Adipose tissue (tissue), 3 donors: Measurements from ENCODE around the gene CRTC3. TPM values are rescaled to one million over a fixed set of nuclear protein-coding genes. Genes with fewer than 3 reads are reported as not detected.
"Not testable (repeated sequence)": the region's sequence is repeated elsewhere in the genome, so short reads cannot be mapped to it uniquely, and the experiment has no call there.

Experiments
- H3K27ac ChIP-seq: one replicate; pipeline ENCODE4 v1.5.1; 2013; ENCODE audit warnings: low read depth, low read length
- WGBS, 3 donors: extraction: QIAGEN DNeasy Blood & Tissue Kit; methylation state at CpG; one replicate each; pipeline ENCODE4 v1.1.7; 2013; 5-methylcytosine and 5-hydroxymethylcytosine counted together
- polyA plus RNA-seq, 3 donors: library from polyadenylated mRNA; stranded (reverse); fragments of 200-250 nt; gene quantifications; one replicate each; pipeline ENCODE4 v1.2.3, GENCODE V29; 2013
- donor health status: healthy with polysubstance abuse.
- donor health status: Bipolar disorder and iron deficiency.
- donor health status: healthy.

CRTC3 gene
- polyA plus RNA-seq, 3 donors = 6.4 to 24.0 (median 15.4) TPM

- WGBS, 3 donors = 33 to 77% (median 70%) methylated on average over 1 to 2 of the region's 3 CpGs
These were observed 107.3 kb downstream of the CRTC3 start for GRCh38 chr15:90636993-90637392.

DNA sequence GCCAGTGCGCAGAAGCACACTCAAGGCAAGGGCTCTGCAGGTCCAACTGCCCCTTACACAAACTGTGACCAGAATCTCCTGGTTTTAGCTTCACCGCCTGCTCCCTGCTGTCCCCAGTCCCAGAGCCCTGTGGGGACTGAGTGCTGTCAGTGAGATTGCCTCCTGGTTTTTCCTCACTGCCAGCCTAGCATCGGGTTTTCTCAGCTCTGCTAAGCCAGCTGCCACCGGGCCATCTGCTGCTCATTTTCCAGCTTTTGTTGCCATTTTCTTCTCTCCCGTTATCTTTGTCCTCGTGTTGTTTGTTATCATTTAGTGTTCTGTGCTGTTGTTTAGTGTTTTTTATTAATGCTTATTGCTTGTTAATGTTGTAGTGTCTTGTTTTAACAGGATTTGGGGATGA, 108.0 kb downstream of the CRTC3 start:
- H3K27ac ChIP-seq = no peak overlapping the region
- WGBS, 3 donors = 81 to 87% (median 86%) methylated on average over 6 of the region's 6 CpGs

More at GRCh38 chr15:90636993-90637392, 107.3 kb downstream of the CRTC3 start:
- H3K27ac ChIP-seq = not testable (repeated sequence)

- no peak overlapping the region for H3K27ac ChIP-seq
- 61 to 85% (median 65%) methylated on average over 12 of the region's 12 CpGs for WGBS, 3 donors
These were observed 108.5 kb downstream of the CRTC3 start for GRCh38 chr15:90638201-90638691.

DNA sequence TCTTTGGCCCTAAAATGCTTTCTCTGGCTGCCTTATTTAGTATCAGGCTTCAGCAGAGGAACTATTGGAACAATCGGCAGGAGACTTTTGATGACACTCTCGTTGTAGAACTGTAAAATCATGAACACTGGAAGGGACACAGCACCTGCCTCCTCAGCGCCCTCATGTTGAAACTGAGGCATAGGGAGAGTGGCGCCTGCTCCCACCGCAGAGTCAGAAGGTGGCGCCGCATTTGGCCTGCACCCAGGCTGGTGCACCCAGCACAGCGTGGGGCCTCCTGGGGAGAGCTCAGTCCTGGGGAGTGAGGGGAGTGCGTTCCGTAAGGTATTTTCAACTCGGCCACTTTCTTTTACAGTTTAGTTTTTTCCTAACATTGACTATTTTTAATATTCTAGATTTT, 109.2 kb downstream of the CRTC3 start:
- 90 to 96% (median 95%) methylated on average over 11 of the region's 11 CpGs for WGBS, 3 donors
- H3K27ac ChIP-seq = no peak overlapping the region

- 86 to 91% (median 86%) methylated on average over 8 of the region's 8 CpGs for WGBS, 3 donors
- no peak overlapping the region for H3K27ac ChIP-seq
These were observed 111.1 kb downstream of the CRTC3 start for GRCh38 chr15:90640862-90641261.

GRCh38 chr15:90641581-90642463, 112.1 kb downstream of the CRTC3 start:
- no peak overlapping the region for H3K27ac ChIP-seq
- 86 to 91% (median 87%) methylated on average over 16 of the region's 16 CpGs for WGBS, 3 donors

GRCh38 chr15:90642464-90643300, 113.0 kb downstream of the CRTC3 start:
- WGBS, 3 donors = 88 to 92% (median 91%) methylated on average over 30 of the region's 30 CpGs
- H3K27ac ChIP-seq = no peak overlapping the region

- H3K27ac ChIP-seq = no peak overlapping the region
- 93 to 96% (median 95%) methylated on average over 7 of the region's 7 CpGs for WGBS, 3 donors
These were observed 113.5 kb downstream of the CRTC3 start for GRCh38 chr15:90643301-90643632.

DNA sequence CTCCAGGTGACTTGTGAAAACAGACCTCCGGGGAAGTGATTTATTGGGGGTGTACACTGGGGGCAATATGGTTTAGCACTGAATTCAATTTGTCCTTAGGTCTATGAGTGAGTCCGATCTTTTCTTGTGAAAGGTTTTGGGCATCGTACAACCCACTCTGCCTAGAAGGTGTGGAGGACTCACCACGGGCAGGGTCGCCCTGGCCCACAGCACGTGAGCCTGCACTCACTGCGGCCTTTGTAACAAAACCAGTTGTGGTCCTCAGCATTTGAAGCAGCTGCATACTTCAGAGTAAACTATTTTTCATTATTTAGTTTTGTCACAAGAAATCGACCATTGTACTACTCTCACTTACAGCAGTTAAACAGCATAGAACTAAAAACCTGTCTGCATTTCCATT, 114.8 kb downstream of the CRTC3 start:
- 87 to 92% (median 91%) methylated on average over 8 of the region's 8 CpGs for WGBS, 3 donors
- no peak overlapping the region for H3K27ac ChIP-seq

DNA sequence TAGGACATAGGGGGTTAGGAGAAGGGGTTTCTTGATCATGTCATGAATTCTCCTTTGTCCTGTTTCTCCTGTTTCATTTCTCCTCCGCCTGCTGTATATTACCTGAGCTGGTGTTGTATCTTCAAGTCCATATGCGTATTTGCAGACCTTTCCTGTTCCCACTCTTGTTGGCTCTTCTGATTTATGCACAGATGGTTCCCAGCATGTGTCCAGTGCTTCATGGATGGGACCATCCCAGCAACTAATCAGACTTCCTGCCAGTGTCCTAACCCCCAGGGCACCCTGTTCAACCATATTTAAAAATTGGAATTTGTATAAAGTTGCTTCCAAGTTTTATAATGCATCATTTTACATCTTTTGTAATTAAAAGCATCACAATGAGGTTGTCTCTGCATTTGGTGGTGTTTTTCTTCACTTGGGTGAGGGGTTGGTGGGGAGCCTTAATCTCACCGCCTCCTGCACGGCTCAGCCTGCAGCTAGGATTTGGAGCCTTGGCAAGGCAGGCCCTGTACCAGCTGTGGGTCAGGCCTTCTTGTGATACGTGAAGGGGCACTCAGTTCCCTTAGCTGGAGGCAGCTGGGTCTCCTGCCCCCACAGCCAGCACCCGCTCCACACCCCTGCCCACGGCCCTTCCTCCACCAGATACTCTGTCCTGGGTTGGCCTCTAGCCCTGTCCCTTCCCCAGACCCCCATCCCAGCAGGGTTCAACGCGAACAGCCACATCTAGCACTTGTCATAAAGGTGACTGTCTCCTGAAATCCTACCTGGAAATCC, 115.4 kb downstream of the CRTC3 start:
- 84 to 91% (median 85%) methylated on average over 9 of the region's 9 CpGs for WGBS, 3 donors
- H3K27ac ChIP-seq = no peak overlapping the region

GRCh38 chr15:90645873-90646575, 116.3 kb downstream of the CRTC3 start:
- WGBS, 3 donors = 60 to 86% (median 82%) methylated on average over 23 of the region's 23 CpGs
- H3K27ac ChIP-seq = no peak overlapping the region

DNA sequence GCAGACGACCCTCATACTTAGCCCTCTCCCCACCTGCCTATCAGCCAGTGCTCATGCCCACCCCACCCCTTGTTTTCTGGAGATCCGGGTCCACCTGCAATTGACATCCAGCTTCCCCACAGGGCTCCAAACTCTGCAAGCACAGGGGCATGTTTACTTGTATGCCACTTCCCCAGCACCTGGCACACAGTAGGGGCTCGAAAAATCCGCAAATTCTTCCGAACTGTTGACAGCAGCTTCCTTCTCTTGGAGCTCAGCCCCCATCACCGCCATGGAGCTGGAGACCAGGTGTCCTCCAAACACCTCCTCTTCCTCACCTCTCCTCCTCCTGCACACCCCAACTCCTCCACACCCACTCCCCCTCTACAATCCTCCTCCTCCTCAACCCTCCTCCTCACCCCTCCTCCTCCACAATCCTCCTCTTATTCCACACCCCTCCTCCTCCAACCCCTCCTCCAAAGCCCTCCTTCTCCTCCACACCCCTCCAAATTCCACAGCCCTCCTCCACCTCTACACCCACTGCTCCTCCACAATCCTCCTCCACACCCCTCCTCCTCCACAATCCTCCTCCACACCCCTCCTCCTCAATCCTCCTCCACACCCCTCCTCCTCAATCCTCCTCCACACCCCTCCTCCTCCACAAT, 117.1 kb downstream of the CRTC3 start:
- H3K27ac ChIP-seq = no peak overlapping the region
- WGBS, 3 donors = 65 to 75% (median 67%) methylated on average over 6 of the region's 6 CpGs

DNA sequence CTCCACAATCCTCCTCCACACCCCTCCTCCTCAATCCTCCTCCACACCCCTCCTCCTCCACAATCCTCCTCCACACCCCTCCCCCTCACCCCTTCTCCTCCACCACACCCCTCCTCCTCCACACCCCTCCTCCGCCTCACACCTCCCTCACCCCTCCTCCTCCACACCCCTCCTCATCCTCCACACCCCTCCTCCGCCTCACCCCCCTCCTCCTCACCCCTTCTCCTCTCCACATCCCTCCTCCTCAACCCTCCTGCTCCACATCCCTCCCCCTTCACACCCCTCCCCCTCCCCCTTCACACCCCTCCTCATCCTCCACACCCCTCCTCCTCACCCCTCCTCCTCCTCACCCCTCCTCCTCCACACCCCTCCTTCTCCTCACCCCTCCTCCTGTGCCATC, 117.6 kb downstream of the CRTC3 start:
- WGBS, 3 donors = 40 to 42% (median 42%) methylated on average over 2 of the region's 2 CpGs
- no peak overlapping the region for H3K27ac ChIP-seq

DNA sequence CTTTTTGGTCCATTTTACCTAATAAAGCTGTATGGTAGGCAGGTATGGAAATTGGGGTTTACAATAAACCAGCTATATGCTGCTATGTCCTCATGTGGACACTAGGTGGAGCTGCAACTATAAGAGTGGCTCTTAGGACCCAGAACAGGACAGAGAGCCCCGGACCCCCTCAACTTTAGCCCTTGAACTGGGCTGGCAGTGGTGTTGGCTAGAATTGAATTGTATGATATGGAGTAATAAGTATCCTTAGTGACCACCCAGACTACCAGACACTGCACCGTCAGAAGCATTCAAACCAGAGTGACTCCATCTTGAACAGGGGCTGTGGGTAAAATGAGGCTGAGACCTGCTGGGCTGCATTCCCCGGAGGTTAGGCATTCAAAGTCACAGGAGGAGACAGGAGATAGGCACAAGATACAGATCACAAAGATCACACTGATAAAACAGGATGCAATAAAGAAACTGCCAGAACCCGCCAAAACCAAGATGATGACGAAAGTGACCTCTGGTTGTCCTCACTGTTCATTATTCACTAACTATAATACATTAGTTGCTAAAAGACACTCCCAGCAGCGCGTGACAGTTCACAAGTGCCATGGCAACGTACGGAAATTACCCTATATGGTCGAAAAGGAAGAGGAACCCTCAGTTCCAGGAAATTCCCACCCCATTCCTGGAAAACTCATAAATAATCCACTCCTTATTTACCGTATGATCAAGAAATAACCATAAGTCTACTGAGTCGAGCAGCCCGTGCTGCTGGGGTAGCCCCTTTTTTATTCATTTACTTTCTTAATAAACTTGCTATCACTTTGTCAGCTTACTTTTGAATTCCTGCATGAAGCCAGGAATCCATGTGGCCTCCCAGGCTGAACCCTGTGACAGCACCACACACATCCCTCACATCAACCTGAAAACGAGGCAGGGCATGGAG, 118.7 kb downstream of the CRTC3 start:
- WGBS, 3 donors = 3 to 31% (median 4%) methylated on average over 14 of the region's 14 CpGs

DNA sequence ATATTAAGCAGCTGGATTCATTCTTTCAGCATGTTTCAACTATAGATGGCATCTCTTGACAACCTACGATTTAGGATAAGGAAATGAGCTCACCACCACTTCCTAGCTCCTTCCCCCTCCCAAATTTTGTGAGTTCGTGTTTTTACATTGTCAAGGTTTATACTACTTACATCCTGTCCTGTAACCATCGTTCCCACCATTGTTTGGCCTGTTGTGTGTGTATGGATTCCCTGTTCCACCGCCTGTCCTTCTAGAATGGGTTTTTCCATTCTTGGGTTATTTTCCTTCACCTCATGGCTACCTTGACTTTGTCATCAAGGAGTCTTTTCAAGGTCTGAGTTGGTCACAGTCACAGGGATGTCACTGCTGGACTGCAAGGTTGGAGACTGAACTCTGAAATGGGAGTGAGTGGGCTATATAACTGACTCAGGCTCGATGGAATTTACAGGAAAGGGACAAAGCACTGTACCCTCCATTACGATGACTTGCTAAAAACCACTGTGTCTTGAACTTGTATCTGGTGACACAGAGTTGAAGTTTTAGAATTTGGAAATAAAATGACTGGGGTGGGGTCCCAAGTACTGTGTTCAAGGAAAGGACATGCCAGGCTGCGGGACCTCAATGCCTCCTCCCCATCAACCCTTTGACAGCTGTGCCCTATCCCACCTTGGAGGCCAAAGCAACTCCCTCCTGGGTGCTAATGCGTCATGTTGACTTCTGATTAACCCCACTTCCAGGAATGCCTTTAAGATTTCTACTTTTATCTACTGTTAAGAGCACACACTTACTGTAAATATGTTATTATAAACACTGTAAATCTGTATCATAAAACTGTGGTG, 120.6 kb downstream of the CRTC3 start:
- no peak overlapping the region for H3K27ac ChIP-seq

More for the DNA sequence above, 118.7 kb downstream of the CRTC3 start:
- no peak overlapping the region for H3K27ac ChIP-seq

More for the DNA sequence above, 120.6 kb downstream of the CRTC3 start:
- 56 to 70% (median 57%) methylated on average over 8 of the region's 8 CpGs for whole genome bisulfite sequencing, 3 donors
